SK-N-SH (cell line): ENCODE measurements around the gene NUF2. TPM values are rescaled to one million over a fixed set of nuclear protein-coding genes. Genes with fewer than 3 reads are reported as not detected.

Source experiments
- CTCF ChIA-PET: fragments of 300-600, 350-600 bp; formaldehyde crosslinking; extraction: SDS; loops from one replicate; lab custom pipeline; 2021; lab: Yijun Ruan, JAX
- POLR2A ChIA-PET: fragments of 350-600 bp; sonication (Branson Sonifier 250); formaldehyde crosslinking; extraction: SDS; loops from one replicate; lab custom pipeline; 2020; ENCODE audit warnings: antibody characterized with exemption, inconsistent platforms; lab: Yijun Ruan, JAX
- DNase-seq: peaks from one replicate; pipeline ENCODE4 v3.0.0; 2012
- H2AFZ ChIP-seq: fragments of 200-600 bp; sonication (generic); 2 replicates; pipeline ENCODE4 v1.8.1; 2016; ENCODE audit warnings: antibody characterized with exemption, mild to moderate bottlenecking, low read depth
- H3F3A ChIP-seq: fragments of 200-600 bp; sonication (generic); replicated peaks from 2 replicates; pipeline ENCODE3; 2016; ENCODE audit warnings: antibody characterized with exemption, mild to moderate bottlenecking; ENCODE audit not compliant: insufficient read depth
- H3K27ac ChIP-seq, 2 experiments: fragments of 200-500 bp in 1 of 2; fragments of 200-600 bp in 1 of 2; sonication (Bioruptor generic) in 1 of 2; sonication (generic), shearing (Covaris generic) in 1 of 2; 2 replicates each; pipeline versions ENCODE4 v1.5.1 to v1.6.1; 2014 to 2016; ENCODE audit warnings: low read depth in 2 of 2, inconsistent platforms in 1 of 2, low read length in 1 of 2, mild to moderate bottlenecking in 1 of 2, mixed read lengths in 1 of 2
- H3K27me3 ChIP-seq: fragments of 200-600 bp; sonication (generic), shearing (Covaris generic); 2 replicates; pipeline ENCODE4 v1.6.1; 2016; ENCODE audit warnings: mixed run types; ENCODE audit not compliant: insufficient read depth
- H3K36me3 ChIP-seq, 2 experiments: fragments of 200-500 bp in 1 of 2; fragments of 200-600 bp in 1 of 2; sonication (Bioruptor generic) in 1 of 2; sonication (generic) in 1 of 2; replicated peaks in 1 of 2; 2 replicates each; pipeline versions ENCODE3 to v1.5.1; 2014 to 2016; ENCODE audit warnings: low read length in 1 of 2, mild to moderate bottlenecking in 1 of 2; ENCODE audit not compliant: insufficient read depth in 2 of 2, control insufficient read depth in 1 of 2
- H3K4me1 ChIP-seq, 2 experiments: fragments of 200-500 bp in 1 of 2; fragments of 200-600 bp in 1 of 2; sonication (Bioruptor generic) in 1 of 2; sonication (generic), shearing (Covaris generic) in 1 of 2; 2 replicates each; pipeline versions ENCODE4 v1.5.1 to v1.6.1; 2014 to 2016; ENCODE audit warnings: low read depth in 1 of 2, low read length in 1 of 2, mixed run types in 1 of 2; ENCODE audit not compliant: insufficient read depth in 2 of 2, control insufficient read depth in 1 of 2
- H3K4me2 ChIP-seq: fragments of 200-600 bp; sonication (generic), shearing (Covaris generic); 2 replicates; pipeline ENCODE4 v1.6.1; 2017; ENCODE audit warnings: mixed run types
- H3K4me3 ChIP-seq, 2 experiments: fragments of 200-500 bp in 1 of 2; fragments of 200-600 bp in 1 of 2; sonication (Bioruptor generic) in 1 of 2; sonication (generic), shearing (Covaris generic) in 1 of 2; 2 replicates each; pipeline versions ENCODE4 v1.5.1 to v1.8.1; 2014 to 2016; ENCODE audit warnings: low read depth in 2 of 2, inconsistent platforms in 1 of 2, low read length in 1 of 2, mild to moderate bottlenecking in 1 of 2, mixed read lengths in 1 of 2, moderate library complexity in 1 of 2
- H3K79me2 ChIP-seq: fragments of 200-600 bp; sonication (generic); 2 replicates; pipeline ENCODE4 v1.8.1; 2017; ENCODE audit warnings: mild to moderate bottlenecking; ENCODE audit not compliant: insufficient read depth
- H3K9ac ChIP-seq: fragments of 200-600 bp; sonication (generic); 2 replicates; pipeline ENCODE4 v1.6.1; 2017; ENCODE audit warnings: mixed run types
- H3K9me2 ChIP-seq: fragments of 200-600 bp; sonication (generic); 2 replicates; pipeline ENCODE4 v1.6.1; 2017; ENCODE audit warnings: mixed run types
- H3K9me3 ChIP-seq: fragments of 200-600 bp; sonication (generic); 2 replicates; pipeline ENCODE4 v1.6.1; 2017; ENCODE audit warnings: mixed run types, mild to moderate bottlenecking, moderate library complexity
- H4K20me1 ChIP-seq: fragments of 200-600 bp; sonication (generic); 2 replicates; pipeline ENCODE4 v1.6.1; 2017; ENCODE audit warnings: mild to moderate bottlenecking, mixed run types; ENCODE audit not compliant: insufficient read depth
- EP300 ChIP-seq, 2 experiments: IDR thresholded peaks; 2 replicates each; pipeline versions ENCODE4 v1.4.0 to v1.6.1; 2012; ENCODE audit warnings: borderline replicate concordance in 1 of 2, low read depth in 1 of 2, low read length in 1 of 2
- FOXJ3 ChIP-seq: sonication (generic); formaldehyde crosslinking; IDR thresholded peaks from 2 replicates; pipeline ENCODE4 v1.5.1; 2020; ENCODE audit warnings: mild to moderate bottlenecking, missing genetic modification reagents
- GATA2 ChIP-seq: sonication (generic); formaldehyde crosslinking; IDR thresholded peaks from 2 replicates; pipeline ENCODE4 v1.5.0; 2020; ENCODE audit warnings: mild to moderate bottlenecking, missing genetic modification reagents
- MAX ChIP-seq: IDR thresholded peaks from 2 replicates; pipeline ENCODE4 v1.4.0; 2012; ENCODE audit warnings: low read depth
- MEF2A ChIP-seq: IDR thresholded peaks from 2 replicates; pipeline ENCODE4 v1.4.0; 2012; ENCODE audit warnings: low read depth, borderline replicate concordance
- MXI1 ChIP-seq: IDR thresholded peaks from 2 replicates; pipeline ENCODE4 v1.6.1; 2012; ENCODE audit warnings: mild to moderate bottlenecking, low read depth, low read length, improper control_type of control experiment
- NFIC ChIP-seq: IDR thresholded peaks from 2 replicates; pipeline ENCODE4 v1.4.0; 2012; ENCODE audit warnings: borderline replicate concordance
- POLR2AphosphoS5 ChIP-seq: IDR thresholded peaks from 2 replicates; pipeline ENCODE4 v1.6.1; 2012; ENCODE audit warnings: low read depth, low read length
- TAF1 ChIP-seq: IDR thresholded peaks from 2 replicates; pipeline ENCODE4 v1.6.1; 2012; ENCODE audit warnings: low read depth, mild to moderate bottlenecking, low read length, moderate library complexity, borderline replicate concordance
- TCF12 ChIP-seq: IDR thresholded peaks from 2 replicates; pipeline ENCODE4 v1.4.0; 2012
- TEAD4 ChIP-seq: IDR thresholded peaks from 2 replicates; pipeline ENCODE4 v1.4.0; 2012; ENCODE audit warnings: mild to moderate bottlenecking, borderline replicate concordance; ENCODE audit not compliant: insufficient read depth
- YY1 ChIP-seq: IDR thresholded peaks from 2 replicates; pipeline ENCODE4 v1.4.0; 2012; ENCODE audit warnings: low read depth, mild to moderate bottlenecking
- WGBS: methylation state at CpG from one replicate; pipeline ENCODE4 v1.1.6; 2017; ENCODE audit warnings: low lambda C conversion rate; 5-methylcytosine and 5-hydroxymethylcytosine counted together
- polyA plus RNA-seq, 3 experiments: library from polyadenylated mRNA; depleted of rRNA; stranded (reverse); fragments of >200 nt; gene quantifications; 2 replicates each; pipeline ENCODE4 v1.2.3, GENCODE V29; 2012
- TF ChIP-seq, protein P1 (sequence below): IDR thresholded peaks from 2 replicates; pipeline ENCODE4 v1.4.0; 2012; ENCODE audit warnings: low read depth, borderline replicate concordance
- TF ChIP-seq, protein P2 (sequence below): IDR thresholded peaks from 2 replicates; pipeline ENCODE4 v1.4.0; 2012; ENCODE audit warnings: low read depth, borderline replicate concordance
- TF ChIP-seq, protein P3 (sequence below): IDR thresholded peaks from 2 replicates; pipeline ENCODE4; 2012

NUF2 gene
- polyA plus RNA-seq, 1 of the 3 experiments (the other 2 are of a cell fraction), result 11.3 TPM

DNA sequence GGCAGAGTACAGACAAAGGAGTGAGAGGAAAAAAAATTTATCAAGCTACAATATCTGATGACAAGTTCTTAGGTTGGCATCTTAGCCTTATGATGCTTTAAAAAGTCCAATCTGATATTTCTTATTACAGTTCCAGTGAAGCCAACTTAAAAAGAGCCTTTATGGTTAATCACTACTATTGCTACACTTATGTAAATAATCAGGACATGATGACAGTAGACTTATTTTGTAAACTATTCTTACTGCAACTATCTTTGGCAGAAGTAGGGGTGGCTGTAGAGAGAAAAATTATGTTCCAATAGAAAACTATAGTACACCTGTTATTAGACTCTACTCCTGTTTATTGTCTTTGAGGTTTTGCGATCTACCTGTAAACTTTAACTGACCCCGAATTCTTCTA is 25.8 kb upstream of the NUF2 start:
- no peak for DNase-seq
- Histone ChIP-seq H3K27ac (no peak overlapping the region), H3K4me1 (no peaks in the 10 kb centered on the region; a peak in 1 of 4 replicates), H2AFZ (no peak overlapping the region), H3K9me2 (no peaks in the 10 kb centered on the region), H4K20me1 (no peaks in the 10 kb centered on the region), H3K27me3 (no peaks in the 10 kb centered on the region), H3K4me3 (no peak overlapping the region), H3K9ac (no peak overlapping the region), H3K9me3 (no peaks in the 10 kb centered on the region), H3F3A (no peaks in the 10 kb centered on the region), H3K79me2 (no peaks in the 10 kb centered on the region), H3K4me2 (no peak overlapping the region), H3K36me3 (peaks cover 16 to 18% of the 10 kb centered on the region in 2 experiments)
- ChIA-PET CTCF (interaction anchor here (1.1 kb wide), 1 partner anchor 19 kb away, joined by 4 read pairs; no protein-coding TSS in a partner anchor), POLR2A (no interaction called here)
- WGBS, result 89% methylated on average over 2 of the region's 2 CpGs
- TF ChIP-seq, protein P1, sequence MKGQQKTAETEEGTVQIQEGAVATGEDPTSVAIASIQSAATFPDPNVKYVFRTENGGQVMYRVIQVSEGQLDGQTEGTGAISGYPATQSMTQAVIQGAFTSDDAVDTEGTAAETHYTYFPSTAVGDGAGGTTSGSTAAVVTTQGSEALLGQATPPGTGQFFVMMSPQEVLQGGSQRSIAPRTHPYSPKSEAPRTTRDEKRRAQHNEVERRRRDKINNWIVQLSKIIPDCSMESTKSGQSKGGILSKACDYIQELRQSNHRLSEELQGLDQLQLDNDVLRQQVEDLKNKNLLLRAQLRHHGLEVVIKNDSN, result no peak
- TF ChIP-seq MXI1 (no peak), GATA2 (CRISPR knock-in tag) (no peak), MEF2A (no peak), FOXJ3 (no peak), TCF12 (no peak), TEAD4 (no peak), YY1 (no peak), POLR2AphosphoS5 (no peak), MAX (no peak), EP300 (IDR thresholded peaks at IDR 0.05; ENCODE audit: borderline replicate concordance in 1 of 2, low read depth in 1 of 2, low read length in 1 of 2) (no peak), NFIC (no peak), TAF1 (no peak)
- TF ChIP-seq, protein P2, sequence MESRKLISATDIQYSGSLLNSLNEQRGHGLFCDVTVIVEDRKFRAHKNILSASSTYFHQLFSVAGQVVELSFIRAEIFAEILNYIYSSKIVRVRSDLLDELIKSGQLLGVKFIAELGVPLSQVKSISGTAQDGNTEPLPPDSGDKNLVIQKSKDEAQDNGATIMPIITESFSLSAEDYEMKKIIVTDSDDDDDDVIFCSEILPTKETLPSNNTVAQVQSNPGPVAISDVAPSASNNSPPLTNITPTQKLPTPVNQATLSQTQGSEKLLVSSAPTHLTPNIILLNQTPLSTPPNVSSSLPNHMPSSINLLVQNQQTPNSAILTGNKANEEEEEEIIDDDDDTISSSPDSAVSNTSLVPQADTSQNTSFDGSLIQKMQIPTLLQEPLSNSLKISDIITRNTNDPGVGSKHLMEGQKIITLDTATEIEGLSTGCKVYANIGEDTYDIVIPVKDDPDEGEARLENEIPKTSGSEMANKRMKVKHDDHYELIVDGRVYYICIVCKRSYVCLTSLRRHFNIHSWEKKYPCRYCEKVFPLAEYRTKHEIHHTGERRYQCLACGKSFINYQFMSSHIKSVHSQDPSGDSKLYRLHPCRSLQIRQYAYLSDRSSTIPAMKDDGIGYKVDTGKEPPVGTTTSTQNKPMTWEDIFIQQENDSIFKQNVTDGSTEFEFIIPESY, result no peak
- TF ChIP-seq, protein P3, sequence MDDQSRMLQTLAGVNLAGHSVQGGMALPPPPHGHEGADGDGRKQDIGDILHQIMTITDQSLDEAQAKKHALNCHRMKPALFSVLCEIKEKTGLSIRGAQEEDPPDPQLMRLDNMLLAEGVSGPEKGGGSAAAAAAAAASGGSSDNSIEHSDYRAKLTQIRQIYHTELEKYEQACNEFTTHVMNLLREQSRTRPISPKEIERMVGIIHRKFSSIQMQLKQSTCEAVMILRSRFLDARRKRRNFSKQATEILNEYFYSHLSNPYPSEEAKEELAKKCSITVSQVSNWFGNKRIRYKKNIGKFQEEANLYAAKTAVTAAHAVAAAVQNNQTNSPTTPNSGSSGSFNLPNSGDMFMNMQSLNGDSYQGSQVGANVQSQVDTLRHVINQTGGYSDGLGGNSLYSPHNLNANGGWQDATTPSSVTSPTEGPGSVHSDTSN, result no peak
